Ascending aorta (tissue), 2 donors: Measurements from ENCODE around the gene DOCK9. TPM values are rescaled to one million over a fixed set of nuclear protein-coding genes. Genes with fewer than 3 reads are reported as not detected.

Source experiments
- DNase-seq, 2 donors: peaks; one replicate each; pipeline ENCODE4 v3.0.0-alpha.2; 2019; ENCODE audit warnings: low spot score in 2 of 2
- H3K27ac ChIP-seq, 2 donors: fragments of 200-600 bp; sonication (generic); one replicate each; pipeline ENCODE4 v1.5.1; 2016 to 2017; ENCODE audit warnings: mild to moderate bottlenecking in 1 of 2
- H3K27me3 ChIP-seq: fragments of 200-600 bp; sonication (generic); one replicate; pipeline ENCODE4 v1.5.1; 2017
- H3K36me3 ChIP-seq, 2 donors: fragments of 200-600 bp; sonication (generic); one replicate each; pipeline ENCODE4 v1.5.1; 2016
- H3K4me1 ChIP-seq, 2 donors: fragments of 200-600 bp; sonication (generic); one replicate each; pipeline ENCODE4 v1.5.1; 2016 to 2017; ENCODE audit warnings: mild to moderate bottlenecking in 1 of 2
- H3K4me3 ChIP-seq, 2 donors: fragments of 200-600 bp; sonication (generic); one replicate each; pipeline ENCODE4 v1.5.1; 2016 to 2017; ENCODE audit warnings: mild to moderate bottlenecking in 1 of 2
- H3K9me3 ChIP-seq, 2 donors: fragments of 200-600 bp; sonication (generic); one replicate each; pipeline ENCODE4 v1.5.1; 2016
- CTCF ChIP-seq, 3 experiments: fragments of 200-600 bp in 2 of 3; fragments of 450-650 bp in 1 of 3; sonication (generic) in 2 of 3; IDR thresholded peaks; one replicate each; pipeline ENCODE4 v1.5.1; 2016 to 2019; ENCODE audit warnings: antibody characterized with exemption in 3 of 3, mild to moderate bottlenecking in 1 of 3, moderate library complexity in 1 of 3
- intact Hi-C: fragments of 100-400 bp; cut with DNase I; formaldehyde crosslinking; loops from one replicate; pipeline ENCODE4 v1.15.1; 2023
- total RNA-seq: library from RNA; depleted of rRNA; stranded (reverse); fragments of >200 nt; gene quantifications from one replicate; pipeline ENCODE4 v1.1.0, GENCODE V29; 2016

DOCK9 gene
- total RNA-seq, 1 donor from 2014 or later, result 88.2 TPM

DNA sequence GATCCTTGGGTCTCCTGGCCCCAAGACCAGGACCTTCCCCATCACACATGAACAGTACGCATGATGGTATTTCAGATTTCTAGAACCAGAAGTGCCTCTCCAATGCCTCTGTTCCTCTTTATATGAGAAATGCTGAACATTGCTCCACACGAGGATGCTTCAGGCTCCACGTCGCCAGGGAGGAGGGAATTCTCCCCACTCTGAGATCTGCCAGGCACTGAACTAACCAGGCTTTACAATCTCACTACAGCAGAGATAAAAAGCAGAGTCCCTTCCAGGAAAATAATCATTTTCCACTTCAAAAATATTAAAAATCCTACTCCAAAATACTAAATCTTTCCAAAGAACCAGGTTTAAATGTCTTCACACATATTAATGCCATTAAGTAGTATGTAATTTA lies 10.4 kb downstream of the DOCK9 start:
- H3K36me3 ChIP-seq, result no peaks in the 10 kb centered on the region
- peaks cover 0 to 13% of the 10 kb centered on the region in 2 donors for H3K4me1 ChIP-seq
- H3K27me3 ChIP-seq, result no peaks in the 10 kb centered on the region
- H3K4me3 ChIP-seq, result no peak overlapping the region
- intact Hi-C loops, result no loop called here
- H3K27ac ChIP-seq, result no peak overlapping the region
- no peak for TF ChIP-seq CTCF (IDR thresholded peaks at IDR 0.05)
- DNase-seq, result no peak
- no peaks in the 10 kb centered on the region for H3K9me3 ChIP-seq

DNA sequence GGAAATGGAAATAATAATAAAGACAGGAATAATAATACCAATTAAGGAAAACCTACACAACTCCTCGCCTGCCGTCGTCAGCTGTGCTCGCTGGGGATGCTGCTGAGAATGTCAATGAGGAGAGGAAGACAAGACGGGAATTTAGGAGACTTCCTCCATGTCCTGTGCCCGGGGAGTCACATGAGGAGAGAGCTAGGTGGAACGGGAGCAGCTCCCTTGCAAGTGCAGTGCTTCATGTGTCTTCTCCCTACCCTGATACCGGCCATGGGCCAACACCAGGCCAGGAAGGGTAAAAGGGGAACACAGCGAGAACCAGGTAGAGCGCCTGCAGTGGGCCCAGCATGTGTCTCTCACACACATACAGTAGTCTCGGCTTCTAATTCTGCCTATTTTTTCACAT lies 11.8 kb downstream of the DOCK9 start:
- DNase-seq, result no peak
- Histone ChIP-seq H3K27ac (no peak overlapping the region), H3K36me3 (no peaks in the 10 kb centered on the region), H3K9me3 (no peaks in the 10 kb centered on the region), H3K4me1 (peaks cover 0 to 13% of the 10 kb centered on the region in 2 donors), H3K4me3 (no peak overlapping the region), H3K27me3 (no peaks in the 10 kb centered on the region)
- TF ChIP-seq CTCF (IDR thresholded peaks at IDR 0.05), result no peak
- intact Hi-C loops, result no loop called here

DNA sequence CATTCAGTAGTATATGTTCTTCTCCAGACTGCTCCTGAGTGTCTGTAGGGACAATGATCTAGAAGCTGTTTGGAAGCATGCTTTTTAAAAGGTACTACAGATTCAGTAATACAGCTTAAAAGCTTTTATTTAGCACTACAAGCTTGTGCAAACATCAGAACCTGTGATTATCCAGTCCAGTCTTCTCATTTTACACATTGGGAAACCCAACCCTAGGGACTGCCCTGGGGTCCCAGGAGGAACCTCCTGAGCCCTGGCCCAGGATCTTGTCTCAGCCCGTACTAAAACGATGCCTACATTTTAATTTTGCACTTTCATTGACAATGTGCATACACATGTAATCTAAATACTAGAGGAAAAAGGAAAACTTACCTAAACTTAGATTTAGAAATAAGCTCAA lies 12.5 kb downstream of the DOCK9 start:
- H3K9me3 ChIP-seq, result no peaks in the 10 kb centered on the region
- peaks cover 0 to 10% of the 10 kb centered on the region in 2 donors for H3K4me1 ChIP-seq
- H3K4me3 ChIP-seq, result no peak overlapping the region
- no peaks in the 10 kb centered on the region for H3K27me3 ChIP-seq
- no peak for DNase-seq
- TF ChIP-seq CTCF (IDR thresholded peaks at IDR 0.05), result no peak
- intact Hi-C loops, result no loop called here
- H3K27ac ChIP-seq, result no peak overlapping the region
- H3K36me3 ChIP-seq, result no peaks in the 10 kb centered on the region

- Histone ChIP-seq H3K4me1 (peaks cover 0 to 8% of the 10 kb centered on the region in 2 donors), H3K27ac (no peak overlapping the region), H3K9me3 (no peaks in the 10 kb centered on the region), H3K27me3 (no peaks in the 10 kb centered on the region), H3K4me3 (no peak overlapping the region), H3K36me3 (no peaks in the 10 kb centered on the region)
- intact Hi-C loops, result no loop called here
- TF ChIP-seq CTCF (IDR thresholded peaks at IDR 0.05), result no peak
- DNase-seq, result no peak
Measured at GRCh38 chr13:98963917-98964316, 13.9 kb downstream of the DOCK9 start.

GRCh38 chr13:98962901-98963590 lies 14.8 kb downstream of the DOCK9 start:
- intact Hi-C loops, result no loop called here
- no peak overlapping the region for H3K27ac ChIP-seq
- no peaks in the 10 kb centered on the region for H3K27me3 ChIP-seq
- no peak for TF ChIP-seq CTCF (IDR thresholded peaks at IDR 0.05)
- H3K4me1 ChIP-seq, result peaks cover 0 to 8% of the 10 kb centered on the region in 2 donors
- no peak for DNase-seq
- no peaks in the 10 kb centered on the region for H3K9me3 ChIP-seq
- H3K36me3 ChIP-seq, result no peaks in the 10 kb centered on the region
- H3K4me3 ChIP-seq, result no peak overlapping the region
